HepG2 (cell line): ENCODE measurements around the gene RHBDL1. TPM values are rescaled to one million over a fixed set of nuclear protein-coding genes. Genes with fewer than 3 reads are reported as not detected.

Experiments used
- ATAC-seq: fragments of 200-7000 bp; cut with Tn5 transposase; 3 replicates; pipeline ENCODE4 v1.9.1; 2020; ENCODE audit warnings: mild to moderate bottlenecking, moderate library complexity
- BruUV-seq: library from RNA; stranded (reverse); fragments of 400-500 nt; replicated peaks from 2 replicates; lab custom pipeline; 2021; lab: Mats Ljungman, UMichigan
- CTCF ChIA-PET: fragments of 300-600 bp; formaldehyde crosslinking; extraction: SDS; loops from one replicate; lab custom pipeline; 2021; ENCODE audit warnings: low total read pairs, inconsistent platforms, low intra/inter-chr PET ratio; lab: Yijun Ruan, JAX
- POLR2A ChIA-PET: fragments of 350-600 bp; sonication (Branson Sonifier 250); formaldehyde crosslinking; loops from one replicate; lab custom pipeline; 2020; ENCODE audit warnings: antibody characterized with exemption, inconsistent platforms; lab: Yijun Ruan, JAX
- DNase-seq: peaks from one replicate; pipeline ENCODE4 v3.0.0-alpha.2; 2015; ENCODE audit warnings: low spot score
- FAIRE-seq: peaks from 3 replicates; lab custom pipeline; 2011; peaks lifted over from hg19 to GRCh38; lab: Jason Lieb, UNC
- H2AFZ ChIP-seq: one replicate; pipeline ENCODE4 v1.6.1; 2011; ENCODE audit warnings: low read length, inconsistent platforms
- H3K27ac ChIP-seq: fragments of 300-600 bp; 3 replicates; pipeline ENCODE4 v1.8.0; 2011; ENCODE audit warnings: mixed run types, mild to moderate bottlenecking, mixed read lengths, low read length, inconsistent platforms; ENCODE audit not compliant: insufficient read depth; ENCODE audit errors: extremely low read length
- H3K27me3 ChIP-seq, 2 experiments: fragments of 200-600 bp in 1 of 2; 2 replicates in 1 of 2; 3 replicates in 1 of 2; pipeline versions ENCODE4 v1.6.0 to v1.8.0; 2011; ENCODE audit warnings: low read length in 2 of 2, mild to moderate bottlenecking in 2 of 2, moderate library complexity in 2 of 2, inconsistent platforms in 1 of 2; ENCODE audit not compliant: insufficient read depth in 2 of 2, control insufficient read depth in 1 of 2
- H3K36me3 ChIP-seq, 2 experiments: fragments of 200-600 bp in 1 of 2; replicated peaks in 1 of 2; 2 replicates in 1 of 2; 3 replicates in 1 of 2; pipeline versions ENCODE4 v1.5.1 to v1.8.0; 2011; ENCODE audit warnings: low read length in 2 of 2, inconsistent platforms in 1 of 2; ENCODE audit not compliant: insufficient read depth in 2 of 2, control insufficient read depth in 1 of 2
- H3K4me1 ChIP-seq: 2 replicates; pipeline ENCODE4 v1.5.1; 2012; ENCODE audit warnings: low read length, inconsistent platforms; ENCODE audit not compliant: insufficient read depth
- H3K4me2 ChIP-seq: 2 replicates; pipeline ENCODE4 v1.6.0; 2011; ENCODE audit warnings: low read depth, low read length, inconsistent platforms
- H3K4me3 ChIP-seq, 3 experiments: fragments of 200-600 bp in 1 of 3; sonication (generic), shearing (Covaris generic) in 1 of 3; replicated peaks in 1 of 3; 2 replicates each; pipeline ENCODE4 v1.5.1; 2011 to 2016; ENCODE audit warnings: low read length in 3 of 3, inconsistent platforms in 2 of 3, low read depth in 2 of 3, mild to moderate bottlenecking in 2 of 3, control low read depth in 1 of 3, mixed read lengths in 1 of 3; ENCODE audit not compliant: insufficient read depth in 1 of 3
- H3K79me2 ChIP-seq: one replicate; pipeline ENCODE4 v1.6.1; 2011; ENCODE audit warnings: low read length, inconsistent platforms; ENCODE audit not compliant: insufficient read depth
- H3K9ac ChIP-seq: 2 replicates; pipeline ENCODE4 v1.6.0; 2011; ENCODE audit warnings: mild to moderate bottlenecking, low read depth, low read length, inconsistent platforms; ENCODE audit not compliant: insufficient read depth
- H3K9me3 ChIP-seq: 2 replicates; pipeline ENCODE4 v1.5.1; 2012; ENCODE audit warnings: mild to moderate bottlenecking, low read length
- H4K20me1 ChIP-seq: 2 replicates; pipeline ENCODE4 v1.6.0; 2011; ENCODE audit warnings: inconsistent platforms, mild to moderate bottlenecking, low read length, moderate library complexity; ENCODE audit not compliant: insufficient read depth
- AFF4 ChIP-seq: sonication (generic); formaldehyde crosslinking; IDR thresholded peaks from 2 replicates; pipeline ENCODE4 v1.4.0; 2020; ENCODE audit warnings: missing genetic modification reagents
- ATF7 ChIP-seq, 2 experiments: fragments of 450-650 bp in 1 of 2; sonication (generic) in 1 of 2; formaldehyde crosslinking in 1 of 2; IDR thresholded peaks; 2 replicates each; pipeline versions ENCODE4 v1.4.0 to v1.6.1; 2016 to 2020; ENCODE audit warnings: antibody characterized with exemption in 1 of 2, mild to moderate bottlenecking in 1 of 2, missing genetic modification reagents in 1 of 2
- GABPB1 ChIP-seq: IDR thresholded peaks from 2 replicates; pipeline ENCODE4 v1.6.1; 2016; ENCODE audit warnings: mild to moderate bottlenecking, missing genetic modification reagents, moderate library complexity, missing compliant biosample characterization
- MTF2 ChIP-seq: sonication (generic); formaldehyde crosslinking; IDR thresholded peaks from 2 replicates; pipeline ENCODE4 v1.5.0; 2020; ENCODE audit warnings: missing genetic modification reagents, borderline replicate concordance
- POLR2G ChIP-seq: fragments of 200-400 bp; formaldehyde crosslinking; IDR thresholded peaks from 2 replicates; pipeline ENCODE4 v1.6.1; 2018; ENCODE audit warnings: mild to moderate bottlenecking, low read depth, low read length, moderate library complexity
- RORA ChIP-seq: sonication (generic); formaldehyde crosslinking; IDR thresholded peaks from 2 replicates; pipeline ENCODE4 v1.5.0; 2020; ENCODE audit warnings: mild to moderate bottlenecking, missing genetic modification reagents, moderate library complexity
- SOX6 ChIP-seq, 2 experiments: fragments of 450-650 bp in 1 of 2; sonication (generic) in 1 of 2; formaldehyde crosslinking in 1 of 2; IDR thresholded peaks; 2 replicates each; pipeline versions ENCODE4 v1.4.0 to v1.6.1; 2017 to 2020; ENCODE audit warnings: antibody characterized with exemption in 1 of 2, mild to moderate bottlenecking in 1 of 2, missing genetic modification reagents in 1 of 2
- ZNF274 ChIP-seq: sonication (generic); formaldehyde crosslinking; IDR thresholded peaks from 2 replicates; pipeline ENCODE4 v1.5.1; 2020; ENCODE audit warnings: mild to moderate bottlenecking, missing genetic modification reagents
- ZNF704 ChIP-seq: sonication (generic); formaldehyde crosslinking; IDR thresholded peaks from 2 replicates; pipeline ENCODE4 v1.8.1; 2023; ENCODE audit warnings: mild to moderate bottlenecking, inconsistent platforms, moderate library complexity, missing genetic modification reagents, borderline replicate concordance
- WGBS: methylation state at CpG from one replicate; pipeline ENCODE4 v1.1.6; 2017; ENCODE audit warnings: low lambda C conversion rate; 5-methylcytosine and 5-hydroxymethylcytosine counted together
- in situ Hi-C: cut with HindIII; loops from 2 replicates; pipeline ENCODE4 v1.10.0; 2017; ENCODE audit warnings: low pct_unique_long_range_greater_than_20kb; ENCODE audit not compliant: extremely low pct_ligation_motif_present
- intact Hi-C: fragments of 100-400 bp; cut with micrococcal nuclease; formaldehyde crosslinking; loops from one replicate; pipeline ENCODE4 v1.10.0; 2022; ENCODE audit not compliant: unreplicated experiment
- polyA plus RNA-seq, 8 experiments: library from polyadenylated mRNA; depleted of rRNA in 3 of 8; stranded (reverse) in 7 of 8; unstranded in 1 of 8; fragments of >200 nt; fragmentation: Illumina TruSeq in 4 of 8; extraction: Trizol in 4 of 8; gene quantifications; 2 replicates each; pipeline versions ENCODE4 v1.2.1 to v1.2.3, GENCODE V29; 2011 to 2016; ENCODE audit warnings: low read depth in 4 of 8, missing spikeins in 1 of 8, mixed read lengths in 1 of 8; ENCODE audit not compliant: insufficient read depth in 1 of 8
- total RNA-seq, 5 experiments: library from RNA; depleted of rRNA; stranded (reverse); fragments of >200 nt; fragmentation: Illumina TruSeq; extraction: Trizol; gene quantifications; 2 replicates each; pipeline ENCODE4 v1.2.3, GENCODE V29; 2016; ENCODE audit warnings: low read depth in 1 of 5

RHBDL1 gene
- total and polyA plus RNA-seq, 2 of the 13 experiments (the other 11 are each of a cell fraction or from before 2014, with no cell fraction given), result 1.8 to 3.8 TPM

- no peaks in the 10 kb centered on the region for H3K36me3 ChIP-seq
- no CpG with 5 or more reads among the region's 12 CpGs for WGBS
- no peak for DNase-seq
- H2AFZ ChIP-seq, result no peak overlapping the region
- no TSS peak for BruUV-seq
- H3K4me2 ChIP-seq, result no peak overlapping the region
- in situ Hi-C loops (no loop called here), intact Hi-C loops (no loop called here)
- POLR2A ChIA-PET, result no interaction called here
- no peak for TF ChIP-seq RORA (CRISPR knock-in tag)
- TF ChIP-seq POLR2G, result no peak
- TF ChIP-seq MTF2, result no peak
- TF ChIP-seq ZNF704 (CRISPR knock-in tag), result no peak
- no peak for TF ChIP-seq SOX6 (IDR thresholded peaks at IDR 0.05)
- no peak for TF ChIP-seq SOX6 (CRISPR knock-in tag; IDR thresholded peaks at IDR 0.05)
- no peak for TF ChIP-seq ZNF274
- no peak for TF ChIP-seq ATF7 (IDR thresholded peaks at IDR 0.05)
- TF ChIP-seq ATF7 (CRISPR knock-in tag; IDR thresholded peaks at IDR 0.05), result no peak
- no peak for TF ChIP-seq AFF4 (CRISPR knock-in tag)
- no peak for TF ChIP-seq GABPB1
- H4K20me1 ChIP-seq, result peaks cover 3% of the 10 kb centered on the region; the same call in 1 of the 2 replicates
- FAIRE-seq, result no peak
- H3K9me3 ChIP-seq, result no peaks in the 10 kb centered on the region
- H3K27me3 ChIP-seq, result peaks cover 33 to 76% of the 10 kb centered on the region in 2 experiments
- ATAC-seq, result peak; percentile 11; the same call in 1 of the 3 replicates
- no peak overlapping the region for H3K9ac ChIP-seq
- CTCF ChIA-PET, result no interaction called here
- no peaks in the 10 kb centered on the region for H3K79me2 ChIP-seq
- H3K27ac ChIP-seq, result no peak overlapping the region
- no peak overlapping the region for H3K4me3 ChIP-seq
- H3K4me1 ChIP-seq, result no peaks in the 10 kb centered on the region
Measured at GRCh38 chr16:703406-703805, 27.9 kb downstream of the RHBDL1 start.
